Measurements from ENCODE around the gene PSRC1.

The PSRC1 gene

GRCh38 chr1:109255678-109256077 is 27.3 kb downstream of the PSRC1 start:
- Histone ChIP-seq H3K4me3 (ENCODE audit: low read length, poor library complexity, severe bottlenecking) (no peak overlapping the region), H2AFZ (ENCODE audit: low read length) (no peak overlapping the region), H3F3A (ENCODE audit: low read depth) (no peaks in the 10 kb centered on the region), H3K9me3 (ENCODE audit: insufficient read depth, low read depth, low read length) (no peaks in the 10 kb centered on the region), H3K4me2 (ENCODE audit: low read depth, low read length, poor library complexity, severe bottlenecking) (no peak overlapping the region), H4K20me1 (ENCODE audit: insufficient read depth, low read length, poor library complexity, severe bottlenecking) (no peaks in the 10 kb centered on the region), H3K9ac (ENCODE audit: low read depth, low read length, poor library complexity, severe bottlenecking) (no peak overlapping the region), H3K79me2 (ENCODE audit: insufficient read depth, low read length) (no peaks in the 10 kb centered on the region), H3K9me2 (replicated peaks; ENCODE audit: low read depth, low read length) (no peaks in the 10 kb centered on the region), H3K36me3 (ENCODE audit: insufficient read depth, low read length) (no peaks in the 10 kb centered on the region), H3K27me3 (ENCODE audit: insufficient read depth, low read length, poor library complexity, severe bottlenecking) (peaks cover 1% of the 10 kb centered on the region), H3K4me1 (ENCODE audit: insufficient read depth, low read length, poor library complexity, severe bottlenecking) (no peaks in the 10 kb centered on the region)
- TF ChIP-seq EZH2phosphoT487 (IDR thresholded peaks at IDR 0.05; ENCODE audit: borderline replicate concordance) (no peak), CTCF (conservative IDR thresholded peaks at IDR 0.05; ENCODE audit: low read length) (no peak)

GRCh38 chr1:109255097-109255651 is 27.8 kb downstream of the PSRC1 start:
- no peak for TF ChIP-seq CTCF (conservative IDR thresholded peaks at IDR 0.05; ENCODE audit: low read length)
- no peak for TF ChIP-seq EZH2phosphoT487 (IDR thresholded peaks at IDR 0.05; ENCODE audit: borderline replicate concordance)
- Histone ChIP-seq H2AFZ (ENCODE audit: low read length) (no peak overlapping the region), H3K9me3 (ENCODE audit: insufficient read depth, low read depth, low read length) (no peaks in the 10 kb centered on the region), H3K9ac (ENCODE audit: low read depth, low read length, poor library complexity, severe bottlenecking) (no peak overlapping the region), H3F3A (ENCODE audit: low read depth) (no peaks in the 10 kb centered on the region), H3K4me3 (ENCODE audit: low read length, poor library complexity, severe bottlenecking) (no peak overlapping the region), H4K20me1 (ENCODE audit: insufficient read depth, low read length, poor library complexity, severe bottlenecking) (no peaks in the 10 kb centered on the region), H3K79me2 (ENCODE audit: insufficient read depth, low read length) (no peaks in the 10 kb centered on the region), H3K4me1 (ENCODE audit: insufficient read depth, low read length, poor library complexity, severe bottlenecking) (no peaks in the 10 kb centered on the region), H3K4me2 (ENCODE audit: low read depth, low read length, poor library complexity, severe bottlenecking) (no peak overlapping the region), H3K9me2 (replicated peaks; ENCODE audit: low read depth, low read length) (no peaks in the 10 kb centered on the region), H3K27me3 (ENCODE audit: insufficient read depth, low read length, poor library complexity, severe bottlenecking) (peaks cover 6% of the 10 kb centered on the region), H3K36me3 (ENCODE audit: insufficient read depth, low read length) (no peaks in the 10 kb centered on the region)

- H3K36me3 ChIP-seq (ENCODE audit: insufficient read depth, low read length) = no peaks in the 10 kb centered on the region
- no peaks in the 10 kb centered on the region for H3F3A ChIP-seq (ENCODE audit: low read depth)
- H3K9me3 ChIP-seq (ENCODE audit: insufficient read depth, low read depth, low read length) = no peaks in the 10 kb centered on the region
- H3K27me3 ChIP-seq (ENCODE audit: insufficient read depth, low read length, poor library complexity, severe bottlenecking) = peaks cover 9% of the 10 kb centered on the region
- no peaks in the 10 kb centered on the region for H3K4me1 ChIP-seq (ENCODE audit: insufficient read depth, low read length, poor library complexity, severe bottlenecking)
- H3K4me2 ChIP-seq (ENCODE audit: low read depth, low read length, poor library complexity, severe bottlenecking) = no peak overlapping the region
- H4K20me1 ChIP-seq (ENCODE audit: insufficient read depth, low read length, poor library complexity, severe bottlenecking) = no peaks in the 10 kb centered on the region
- no peak overlapping the region for H3K4me3 ChIP-seq (ENCODE audit: low read length, poor library complexity, severe bottlenecking)
- H3K9me2 ChIP-seq (replicated peaks; ENCODE audit: low read depth, low read length) = no peaks in the 10 kb centered on the region
- no peak overlapping the region for H3K9ac ChIP-seq (ENCODE audit: low read depth, low read length, poor library complexity, severe bottlenecking)
- no peaks in the 10 kb centered on the region for H3K79me2 ChIP-seq (ENCODE audit: insufficient read depth, low read length)
- H2AFZ ChIP-seq (ENCODE audit: low read length) = no peak overlapping the region
- no peak for TF ChIP-seq CTCF (conservative IDR thresholded peaks at IDR 0.05; ENCODE audit: low read length)
- no peak for TF ChIP-seq EZH2phosphoT487 (IDR thresholded peaks at IDR 0.05; ENCODE audit: borderline replicate concordance)
These were observed 28.3 kb downstream of the PSRC1 start for GRCh38 chr1:109254621-109255096.
